SU-DHL-6 (cell line): ENCODE data around the gene TNS3.

ENCODE experiments used
- CTCF ChIP-seq: fragments of 200-600 bp; sonication (generic); IDR thresholded peaks from one replicate; pipeline ENCODE4 v1.5.1; 2017; ENCODE audit warnings: antibody characterized with exemption, mild to moderate bottlenecking, low read length, moderate library complexity; ENCODE audit not compliant: insufficient read depth, poor library complexity, severe bottlenecking
- EZH2phosphoT487 ChIP-seq: fragments of 200-600 bp; sonication (generic), shearing (Covaris generic); conservative IDR thresholded peaks from 2 replicates; pipeline ENCODE4 v1.6.1; 2018; ENCODE audit warnings: mild to moderate bottlenecking, antibody characterized with exemption, low read length, moderate library complexity, mixed read lengths

- TF ChIP-seq CTCF (no peak), EZH2phosphoT487 (no peak)
Measured at GRCh38 chr7:47347346-47347745, 234.6 kb downstream of the TNS3 start.
